Hepatocyte (in vitro differentiated cells): ENCODE results near the gene DNTT. TPM values are rescaled to one million over a fixed set of nuclear protein-coding genes. Genes with fewer than 3 reads are reported as not detected.

Experiments
- DNase-seq: peaks from one replicate; pipeline ENCODE4 v3.0.0-alpha.2; 2016; ENCODE audit warnings: low spot score
- H2AFZ ChIP-seq: fragments of 200-600 bp; sonication (generic); 2 replicates; pipeline ENCODE4 v1.6.0; 2016; ENCODE audit warnings: antibody characterized with exemption, mild to moderate bottlenecking
- H3K27ac ChIP-seq: fragments of 200-600 bp; sonication (generic); 2 replicates; pipeline ENCODE4 v1.5.1; 2016; ENCODE audit warnings: mild to moderate bottlenecking
- H3K27me3 ChIP-seq: fragments of 200-600 bp; sonication (generic); 2 replicates; pipeline ENCODE4 v1.6.1; 2016
- H3K36me3 ChIP-seq: fragments of 200-600 bp; sonication (generic); replicated peaks from 2 replicates; pipeline ENCODE4 v1.5.1; 2016; ENCODE audit warnings: low read depth; ENCODE audit not compliant: insufficient read depth
- H3K4me1 ChIP-seq: fragments of 200-600 bp; sonication (generic); 2 replicates; pipeline ENCODE4 v1.5.1; 2016; ENCODE audit warnings: mild to moderate bottlenecking, moderate library complexity; ENCODE audit not compliant: insufficient read depth
- H3K4me2 ChIP-seq: fragments of 200-600 bp; sonication (generic); 2 replicates; pipeline ENCODE4 v1.6.0; 2016
- H3K4me3 ChIP-seq: fragments of 200-600 bp; sonication (generic); 2 replicates; pipeline ENCODE4 v1.5.1; 2016; ENCODE audit warnings: mild to moderate bottlenecking
- H3K79me2 ChIP-seq: fragments of 200-600 bp; sonication (generic); 2 replicates; pipeline ENCODE4 v1.6.0; 2017; ENCODE audit warnings: mild to moderate bottlenecking
- H3K9me2 ChIP-seq: fragments of 200-600 bp; sonication (generic); replicated peaks from 2 replicates; pipeline ENCODE4 v1.6.0; 2017; ENCODE audit warnings: mild to moderate bottlenecking; ENCODE audit not compliant: insufficient read depth
- H3K9me3 ChIP-seq: fragments of 200-600 bp; sonication (generic); 2 replicates; pipeline ENCODE4 v1.5.1; 2016; ENCODE audit warnings: low read depth, mild to moderate bottlenecking
- H4K20me1 ChIP-seq: fragments of 200-600 bp; sonication (generic); 2 replicates; pipeline ENCODE4 v1.6.0; 2016; ENCODE audit warnings: mild to moderate bottlenecking; ENCODE audit not compliant: insufficient read depth, poor library complexity, severe bottlenecking
- CTCF ChIP-seq: fragments of 200-600 bp; sonication (generic); IDR thresholded peaks from 2 replicates; pipeline ENCODE4 v1.5.1; 2016; ENCODE audit warnings: antibody characterized with exemption, mild to moderate bottlenecking; ENCODE audit not compliant: poor library complexity
- EZH2 ChIP-seq: fragments of 200-600 bp; sonication (generic); IDR thresholded peaks from 2 replicates; pipeline ENCODE4 v1.6.1; 2016; ENCODE audit warnings: antibody characterized with exemption, mild to moderate bottlenecking, borderline replicate concordance
- EZH2phosphoT487 ChIP-seq: fragments of 200-600 bp; sonication (generic); IDR thresholded peaks from one replicate; pipeline ENCODE4 v1.6.1; 2018; ENCODE audit warnings: antibody characterized with exemption, mild to moderate bottlenecking, low read depth, moderate library complexity; ENCODE audit not compliant: unreplicated experiment, severe bottlenecking
- WGBS: methylation state at CpG from one replicate; pipeline ENCODE4 v1.1.6; 2016; ENCODE audit warnings: low lambda C conversion rate; ENCODE audit errors: missing lambda C conversion rate; 5-methylcytosine and 5-hydroxymethylcytosine counted together
- polyA plus RNA-seq: library from polyadenylated mRNA; unstranded; fragments of >200 nt; fragmentation: Nextera tagmentation; extraction: Ambion mirVana; gene quantifications from 2 replicates; pipeline ENCODE4 v1.2.1, GENCODE V29; 2016
- total RNA-seq: library from RNA; depleted of rRNA; stranded (reverse); fragments of >200 nt; gene quantifications from 2 replicates; pipeline ENCODE4 v1.2.3, GENCODE V29; 2014

The DNTT gene
- total and polyA plus RNA-seq, 2 experiments from 2014 or later, result 0.10 TPM; not detected in 1

GRCh38 chr10:96311180-96311715, 7.0 kb downstream of the DNTT start:
- Histone ChIP-seq H3K4me1 (no peaks in the 10 kb centered on the region), H3K9me3 (no peaks in the 10 kb centered on the region), H3K79me2 (no peaks in the 10 kb centered on the region), H4K20me1 (no peaks in the 10 kb centered on the region), H3K27me3 (no peaks in the 10 kb centered on the region), H3K9me2 (no peaks in the 10 kb centered on the region), H3K36me3 (no peaks in the 10 kb centered on the region), H3K4me3 (no peak overlapping the region), H3K27ac (no peak overlapping the region), H2AFZ (no peak overlapping the region), H3K4me2 (no peak overlapping the region)
- no peak for DNase-seq
- WGBS, result 66% methylated on average over 3 of the region's 3 CpGs
- TF ChIP-seq CTCF (no peak), EZH2phosphoT487 (no peak), EZH2 (no peak)

- Histone ChIP-seq H3K4me2 (no peak overlapping the region), H3K27ac (no peak overlapping the region), H3K4me1 (no peaks in the 10 kb centered on the region), H2AFZ (no peak overlapping the region), H4K20me1 (no peaks in the 10 kb centered on the region), H3K36me3 (no peaks in the 10 kb centered on the region), H3K79me2 (no peaks in the 10 kb centered on the region), H3K4me3 (no peak overlapping the region), H3K9me3 (no peaks in the 10 kb centered on the region), H3K27me3 (no peaks in the 10 kb centered on the region), H3K9me2 (no peaks in the 10 kb centered on the region)
- no peak for DNase-seq
- WGBS, result 76% methylated on average over 2 of the region's 2 CpGs
- no peak for TF ChIP-seq CTCF
Observed at GRCh38 chr10:96313344-96313743, 9.1 kb downstream of the DNTT start.

GRCh38 chr10:96317067-96317833, 13.0 kb downstream of the DNTT start:
- no peaks in the 10 kb centered on the region for H3K27me3 ChIP-seq
- H3K4me1 ChIP-seq, result no peaks in the 10 kb centered on the region
- H3K36me3 ChIP-seq, result no peaks in the 10 kb centered on the region
- no peak overlapping the region for H3K27ac ChIP-seq
- no peak overlapping the region for H3K4me3 ChIP-seq
- no peak for TF ChIP-seq CTCF
- TF ChIP-seq EZH2phosphoT487, result no peak
- no peak for TF ChIP-seq EZH2
- DNase-seq, result no peak
- H2AFZ ChIP-seq, result no peak overlapping the region
- no peaks in the 10 kb centered on the region for H3K79me2 ChIP-seq
- H4K20me1 ChIP-seq, result no peaks in the 10 kb centered on the region
- H3K9me2 ChIP-seq, result no peaks in the 10 kb centered on the region
- H3K4me2 ChIP-seq, result no peak overlapping the region
- WGBS, result 82% methylated on average over 4 of the region's 4 CpGs
- no peaks in the 10 kb centered on the region for H3K9me3 ChIP-seq
